Stimulated activated CD4-positive, alpha-beta T cell treated with anti-CD3 and anti-CD28 coated beads, Interleukin-15, amount 100 ng/mL, for 24 hours (primary cell): ENCODE measurements around the gene AIF1.
A peak's percentile ranks its signal among the peaks of the same experiment; 100 is the strongest.

Experiments
- DNase-seq: peaks from one replicate; pipeline ENCODE4 v3.0.0-alpha.2; 2020

AIF1 gene

DNA sequence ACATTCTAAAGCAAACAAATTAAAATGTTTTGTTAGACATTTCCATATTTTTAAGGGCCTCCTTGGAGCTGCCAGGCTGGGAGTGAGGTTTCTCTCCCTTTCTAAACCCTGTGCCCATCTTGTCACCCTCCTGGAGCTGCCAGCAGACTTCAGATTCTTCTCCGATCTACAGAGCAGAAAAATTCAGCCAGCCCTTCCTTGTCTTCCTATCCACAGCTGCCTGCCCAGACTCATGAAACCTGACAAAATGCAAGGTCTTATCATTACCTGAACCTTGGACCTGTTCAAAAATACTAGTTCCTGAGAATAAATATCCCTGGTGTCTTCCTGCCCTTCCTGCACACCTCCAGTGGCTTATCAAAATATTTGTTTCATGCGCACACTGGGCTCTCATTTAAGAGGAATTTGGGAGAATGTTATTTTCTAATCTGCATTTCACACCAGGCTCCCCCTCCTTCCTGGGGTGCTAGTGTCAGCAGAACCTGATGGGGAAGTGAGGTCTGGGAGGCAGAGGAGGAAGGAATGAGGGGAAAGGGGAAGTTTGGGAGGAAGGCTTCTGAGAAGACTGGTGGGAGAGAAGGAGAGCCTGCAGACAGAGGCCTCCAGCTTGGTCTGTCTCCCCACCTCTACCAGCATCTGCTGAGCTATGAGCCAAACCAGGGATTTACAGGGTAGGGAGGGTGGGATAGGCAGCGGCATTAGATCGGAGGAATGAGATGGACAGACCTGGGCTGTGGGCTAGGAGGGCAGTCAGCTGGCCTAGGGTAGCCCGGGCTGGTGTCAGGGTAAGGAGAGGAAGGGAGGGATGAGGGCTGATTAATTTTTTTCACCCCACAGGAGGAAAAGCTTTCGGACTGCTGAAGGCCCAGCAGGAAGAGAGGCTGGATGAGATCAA lies at the start of gene AIF1:
Gene AIF1 (plus strand): TSS at position 551 of the 895 bp plus-strand sequence. CDS start 96 bp downstream, at position 647.
- no peak for DNase-seq

DNA sequence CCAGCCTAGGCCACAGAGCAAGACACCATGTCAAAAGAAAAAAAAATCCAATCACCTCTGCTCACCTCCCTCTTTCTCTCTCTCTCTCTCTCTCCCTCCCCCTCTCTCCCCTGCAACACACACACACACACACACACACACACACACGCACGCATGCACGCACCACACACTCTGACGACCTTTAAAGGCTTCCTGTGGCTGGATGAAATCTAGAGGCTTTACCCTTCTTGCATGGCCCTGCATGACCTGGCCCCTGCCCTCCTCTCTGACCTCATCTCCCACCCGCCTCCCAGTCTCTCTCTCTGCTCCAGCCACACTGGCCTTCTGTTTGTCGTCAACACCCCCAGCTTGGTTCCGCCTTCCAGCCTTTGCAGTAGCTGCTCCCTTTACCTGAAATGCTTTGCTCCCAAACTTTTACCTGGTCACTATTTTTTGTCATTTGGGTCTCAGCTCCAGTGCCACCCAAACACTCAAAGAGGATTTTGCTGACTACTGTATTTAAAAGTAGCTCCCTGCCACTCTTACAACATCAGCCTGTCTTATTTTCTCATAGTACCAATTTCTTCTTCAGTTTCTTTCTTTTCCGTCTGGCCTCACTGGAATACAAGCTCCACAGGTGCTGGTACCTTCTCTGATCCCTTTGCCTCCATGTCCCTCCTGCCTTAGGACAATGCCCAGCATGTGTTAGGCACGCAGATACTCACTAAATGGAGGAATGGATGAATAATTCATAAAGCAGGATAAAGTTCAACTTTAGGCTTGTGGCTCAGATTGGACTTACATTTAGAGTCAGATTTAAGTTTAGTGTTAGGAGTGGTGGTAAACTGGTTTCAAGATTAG lies 47.3 kb upstream of the AIF1 start:
- peak; percentile 55 for DNase-seq

DNA sequence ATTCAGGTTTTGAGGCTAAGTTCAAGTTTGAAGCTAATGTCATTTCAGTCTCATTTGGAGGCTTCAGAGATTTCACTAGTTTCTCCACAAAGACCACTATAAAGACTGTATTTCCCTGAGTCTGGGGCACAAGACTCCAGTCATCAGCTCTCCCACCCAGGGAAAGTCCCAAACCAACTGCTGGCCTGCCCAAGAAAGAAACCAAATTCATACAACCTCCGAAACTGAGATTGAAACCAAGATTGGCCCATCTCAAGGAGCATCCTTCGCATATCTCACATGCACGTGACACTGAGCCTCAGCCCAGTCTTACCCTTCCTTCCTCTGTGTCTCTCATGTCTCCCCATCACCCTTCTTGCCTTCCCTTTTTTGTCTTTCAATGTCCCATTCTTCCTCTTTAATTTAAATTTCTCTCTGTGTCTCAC lies 46.5 kb upstream of the AIF1 start:
- peak; percentile 81 for DNase-seq

DNA sequence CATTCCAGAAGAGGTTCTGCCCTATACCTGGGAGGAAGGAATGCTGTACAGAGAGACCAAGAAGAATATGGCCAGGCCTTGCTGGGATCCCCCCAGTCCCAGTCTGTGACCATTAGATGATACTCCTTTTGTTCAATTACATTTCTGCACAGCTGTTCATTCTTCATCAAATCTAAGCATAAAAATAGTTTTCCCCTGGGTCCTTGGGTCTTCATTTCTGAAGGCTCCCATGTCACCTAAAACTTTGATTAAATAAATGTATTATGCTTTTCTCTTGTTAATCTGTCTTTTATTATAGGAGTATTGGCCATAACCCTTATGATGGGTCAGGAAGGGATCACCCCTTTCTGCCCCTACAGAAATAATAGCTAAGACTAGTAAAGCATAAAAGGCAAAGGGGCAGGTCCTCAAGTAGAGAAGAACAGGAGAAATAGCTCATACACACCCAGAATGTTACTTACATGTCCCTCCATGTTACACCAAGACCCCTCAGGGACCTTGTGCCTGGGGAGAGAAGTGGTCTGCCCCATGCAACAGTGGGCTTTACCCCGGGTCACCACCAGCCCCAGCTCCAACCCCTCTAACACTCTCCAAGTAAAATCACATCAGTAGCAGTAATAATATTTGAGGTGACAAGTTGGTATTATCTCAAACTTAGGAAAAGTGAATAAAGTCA lies 45.0 kb upstream of the AIF1 start:
- no peak for DNase-seq

DNA sequence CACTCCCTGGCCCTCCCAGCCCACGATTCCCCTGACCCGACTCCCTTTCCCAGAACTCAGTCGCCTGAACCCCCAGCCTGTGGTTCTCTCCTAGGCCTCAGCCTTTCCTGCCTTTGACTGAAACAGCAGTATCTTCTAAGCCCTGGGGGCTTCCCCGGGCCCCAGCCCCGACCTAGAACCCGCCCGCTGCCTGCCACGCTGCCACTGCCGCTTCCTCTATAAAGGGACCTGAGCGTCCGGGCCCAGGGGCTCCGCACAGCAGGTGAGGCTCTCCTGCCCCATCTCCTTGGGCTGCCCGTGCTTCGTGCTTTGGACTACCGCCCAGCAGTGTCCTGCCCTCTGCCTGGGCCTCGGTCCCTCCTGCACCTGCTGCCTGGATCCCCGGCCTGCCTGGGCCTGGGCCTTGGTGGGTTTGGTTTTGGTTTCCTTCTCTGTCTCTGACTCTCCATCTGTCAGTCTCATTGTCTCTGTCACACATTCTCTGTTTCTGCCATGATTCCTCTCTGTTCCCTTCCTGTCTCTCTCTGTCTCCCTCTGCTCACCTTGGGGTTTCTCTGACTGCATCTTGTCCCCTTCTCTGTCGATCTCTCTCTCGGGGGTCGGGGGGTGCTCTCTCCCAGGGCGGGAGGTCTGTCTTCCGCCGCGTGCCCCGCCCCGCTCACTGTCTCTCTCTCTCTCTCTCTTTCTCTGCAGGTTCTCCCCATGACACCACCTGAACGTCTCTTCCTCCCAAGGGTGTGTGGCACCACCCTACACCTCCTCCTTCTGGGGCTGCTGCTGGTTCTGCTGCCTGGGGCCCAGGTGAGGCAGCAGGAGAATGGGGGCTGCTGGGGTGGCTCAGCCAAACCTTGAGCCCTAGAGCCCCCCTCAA lies 42.8 kb upstream of the AIF1 start, which contains the start of gene LTA:
Gene LTA (plus strand): TSS at position 249 of the 871 bp plus-strand sequence. CDS start 454 bp downstream, at position 703.
- DNase-seq: peak; percentile 91

DNA sequence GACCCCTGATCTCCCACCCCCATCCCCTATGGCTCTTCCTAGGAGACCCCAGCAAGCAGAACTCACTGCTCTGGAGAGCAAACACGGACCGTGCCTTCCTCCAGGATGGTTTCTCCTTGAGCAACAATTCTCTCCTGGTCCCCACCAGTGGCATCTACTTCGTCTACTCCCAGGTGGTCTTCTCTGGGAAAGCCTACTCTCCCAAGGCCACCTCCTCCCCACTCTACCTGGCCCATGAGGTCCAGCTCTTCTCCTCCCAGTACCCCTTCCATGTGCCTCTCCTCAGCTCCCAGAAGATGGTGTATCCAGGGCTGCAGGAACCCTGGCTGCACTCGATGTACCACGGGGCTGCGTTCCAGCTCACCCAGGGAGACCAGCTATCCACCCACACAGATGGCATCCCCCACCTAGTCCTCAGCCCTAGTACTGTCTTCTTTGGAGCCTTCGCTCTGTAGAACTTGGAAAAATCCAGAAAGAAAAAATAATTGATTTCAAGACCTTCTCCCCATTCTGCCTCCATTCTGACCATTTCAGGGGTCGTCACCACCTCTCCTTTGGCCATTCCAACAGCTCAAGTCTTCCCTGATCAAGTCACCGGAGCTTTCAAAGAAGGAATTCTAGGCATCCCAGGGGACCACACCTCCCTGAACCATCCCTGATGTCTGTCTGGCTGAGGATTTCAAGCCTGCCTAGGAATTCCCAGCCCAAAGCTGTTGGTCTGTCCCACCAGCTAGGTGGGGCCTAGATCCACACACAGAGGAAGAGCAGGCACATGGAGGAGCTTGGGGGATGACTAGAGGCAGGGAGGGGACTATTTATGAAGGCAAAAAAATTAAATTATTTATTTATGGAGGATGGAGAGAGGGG lies 41.6 kb upstream of the AIF1 start:
- peak; percentile 44 for DNase-seq

DNA sequence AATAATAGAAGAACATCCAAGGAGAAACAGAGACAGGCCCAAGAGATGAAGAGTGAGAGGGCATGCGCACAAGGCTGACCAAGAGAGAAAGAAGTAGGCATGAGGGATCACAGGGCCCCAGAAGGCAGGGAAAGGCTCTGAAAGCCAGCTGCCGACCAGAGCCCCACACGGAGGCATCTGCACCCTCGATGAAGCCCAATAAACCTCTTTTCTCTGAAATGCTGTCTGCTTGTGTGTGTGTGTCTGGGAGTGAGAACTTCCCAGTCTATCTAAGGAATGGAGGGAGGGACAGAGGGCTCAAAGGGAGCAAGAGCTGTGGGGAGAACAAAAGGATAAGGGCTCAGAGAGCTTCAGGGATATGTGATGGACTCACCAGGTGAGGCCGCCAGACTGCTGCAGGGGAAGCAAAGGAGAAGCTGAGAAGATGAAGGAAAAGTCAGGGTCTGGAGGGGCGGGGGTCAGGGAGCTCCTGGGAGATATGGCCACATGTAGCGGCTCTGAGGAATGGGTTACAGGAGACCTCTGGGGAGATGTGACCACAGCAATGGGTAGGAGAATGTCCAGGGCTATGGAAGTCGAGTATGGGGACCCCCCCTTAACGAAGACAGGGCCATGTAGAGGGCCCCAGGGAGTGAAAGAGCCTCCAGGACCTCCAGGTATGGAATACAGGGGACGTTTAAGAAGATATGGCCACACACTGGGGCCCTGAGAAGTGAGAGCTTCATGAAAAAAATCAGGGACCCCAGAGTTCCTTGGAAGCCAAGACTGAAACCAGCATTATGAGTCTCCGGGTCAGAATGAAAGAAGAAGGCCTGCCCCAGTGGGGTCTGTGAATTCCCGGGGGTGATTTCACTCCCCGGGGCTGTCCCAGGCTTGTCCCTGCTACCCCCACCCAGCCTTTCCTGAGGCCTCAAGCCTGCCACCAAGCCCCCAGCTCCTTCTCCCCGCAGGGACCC lies 40.6 kb upstream of the AIF1 start:
- peak; percentile 82 for DNase-seq

DNA sequence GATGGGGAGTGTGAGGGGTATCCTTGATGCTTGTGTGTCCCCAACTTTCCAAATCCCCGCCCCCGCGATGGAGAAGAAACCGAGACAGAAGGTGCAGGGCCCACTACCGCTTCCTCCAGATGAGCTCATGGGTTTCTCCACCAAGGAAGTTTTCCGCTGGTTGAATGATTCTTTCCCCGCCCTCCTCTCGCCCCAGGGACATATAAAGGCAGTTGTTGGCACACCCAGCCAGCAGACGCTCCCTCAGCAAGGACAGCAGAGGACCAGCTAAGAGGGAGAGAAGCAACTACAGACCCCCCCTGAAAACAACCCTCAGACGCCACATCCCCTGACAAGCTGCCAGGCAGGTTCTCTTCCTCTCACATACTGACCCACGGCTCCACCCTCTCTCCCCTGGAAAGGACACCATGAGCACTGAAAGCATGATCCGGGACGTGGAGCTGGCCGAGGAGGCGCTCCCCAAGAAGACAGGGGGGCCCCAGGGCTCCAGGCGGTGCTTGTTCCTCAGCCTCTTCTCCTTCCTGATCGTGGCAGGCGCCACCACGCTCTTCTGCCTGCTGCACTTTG lies 39.6 kb upstream of the AIF1 start, which contains the start of gene TNF:
Gene TNF (plus strand): TSS at position 231 of the 567 bp plus-strand sequence. CDS start 177 bp downstream, at position 408.
- peak; percentile 96 for DNase-seq

DNA sequence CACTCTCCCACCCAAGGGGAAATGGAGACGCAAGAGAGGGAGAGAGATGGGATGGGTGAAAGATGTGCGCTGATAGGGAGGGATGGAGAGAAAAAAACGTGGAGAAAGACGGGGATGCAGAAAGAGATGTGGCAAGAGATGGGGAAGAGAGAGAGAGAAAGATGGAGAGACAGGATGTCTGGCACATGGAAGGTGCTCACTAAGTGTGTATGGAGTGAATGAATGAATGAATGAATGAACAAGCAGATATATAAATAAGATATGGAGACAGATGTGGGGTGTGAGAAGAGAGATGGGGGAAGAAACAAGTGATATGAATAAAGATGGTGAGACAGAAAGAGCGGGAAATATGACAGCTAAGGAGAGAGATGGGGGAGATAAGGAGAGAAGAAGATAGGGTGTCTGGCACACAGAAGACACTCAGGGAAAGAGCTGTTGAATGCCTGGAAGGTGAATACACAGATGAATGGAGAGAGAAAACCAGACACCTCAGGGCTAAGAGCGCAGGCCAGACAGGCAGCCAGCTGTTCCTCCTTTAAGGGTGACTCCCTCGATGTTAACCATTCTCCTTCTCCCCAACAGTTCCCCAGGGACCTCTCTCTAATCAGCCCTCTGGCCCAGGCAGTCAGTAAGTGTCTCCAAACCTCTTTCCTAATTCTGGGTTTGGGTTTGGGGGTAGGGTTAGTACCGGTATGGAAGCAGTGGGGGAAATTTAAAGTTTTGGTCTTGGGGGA lies 38.9 kb upstream of the AIF1 start:
- peak; percentile 33 for DNase-seq

DNA sequence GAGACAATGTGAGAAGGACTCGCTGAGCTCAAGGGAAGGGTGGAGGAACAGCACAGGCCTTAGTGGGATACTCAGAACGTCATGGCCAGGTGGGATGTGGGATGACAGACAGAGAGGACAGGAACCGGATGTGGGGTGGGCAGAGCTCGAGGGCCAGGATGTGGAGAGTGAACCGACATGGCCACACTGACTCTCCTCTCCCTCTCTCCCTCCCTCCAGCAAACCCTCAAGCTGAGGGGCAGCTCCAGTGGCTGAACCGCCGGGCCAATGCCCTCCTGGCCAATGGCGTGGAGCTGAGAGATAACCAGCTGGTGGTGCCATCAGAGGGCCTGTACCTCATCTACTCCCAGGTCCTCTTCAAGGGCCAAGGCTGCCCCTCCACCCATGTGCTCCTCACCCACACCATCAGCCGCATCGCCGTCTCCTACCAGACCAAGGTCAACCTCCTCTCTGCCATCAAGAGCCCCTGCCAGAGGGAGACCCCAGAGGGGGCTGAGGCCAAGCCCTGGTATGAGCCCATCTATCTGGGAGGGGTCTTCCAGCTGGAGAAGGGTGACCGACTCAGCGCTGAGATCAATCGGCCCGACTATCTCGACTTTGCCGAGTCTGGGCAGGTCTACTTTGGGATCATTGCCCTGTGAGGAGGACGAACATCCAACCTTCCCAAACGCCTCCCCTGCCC lies 38.0 kb upstream of the AIF1 start:
- DNase-seq: peak; percentile 78

DNA sequence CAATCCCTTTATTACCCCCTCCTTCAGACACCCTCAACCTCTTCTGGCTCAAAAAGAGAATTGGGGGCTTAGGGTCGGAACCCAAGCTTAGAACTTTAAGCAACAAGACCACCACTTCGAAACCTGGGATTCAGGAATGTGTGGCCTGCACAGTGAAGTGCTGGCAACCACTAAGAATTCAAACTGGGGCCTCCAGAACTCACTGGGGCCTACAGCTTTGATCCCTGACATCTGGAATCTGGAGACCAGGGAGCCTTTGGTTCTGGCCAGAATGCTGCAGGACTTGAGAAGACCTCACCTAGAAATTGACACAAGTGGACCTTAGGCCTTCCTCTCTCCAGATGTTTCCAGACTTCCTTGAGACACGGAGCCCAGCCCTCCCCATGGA lies 37.5 kb upstream of the AIF1 start:
- peak; percentile 43 for DNase-seq

DNA sequence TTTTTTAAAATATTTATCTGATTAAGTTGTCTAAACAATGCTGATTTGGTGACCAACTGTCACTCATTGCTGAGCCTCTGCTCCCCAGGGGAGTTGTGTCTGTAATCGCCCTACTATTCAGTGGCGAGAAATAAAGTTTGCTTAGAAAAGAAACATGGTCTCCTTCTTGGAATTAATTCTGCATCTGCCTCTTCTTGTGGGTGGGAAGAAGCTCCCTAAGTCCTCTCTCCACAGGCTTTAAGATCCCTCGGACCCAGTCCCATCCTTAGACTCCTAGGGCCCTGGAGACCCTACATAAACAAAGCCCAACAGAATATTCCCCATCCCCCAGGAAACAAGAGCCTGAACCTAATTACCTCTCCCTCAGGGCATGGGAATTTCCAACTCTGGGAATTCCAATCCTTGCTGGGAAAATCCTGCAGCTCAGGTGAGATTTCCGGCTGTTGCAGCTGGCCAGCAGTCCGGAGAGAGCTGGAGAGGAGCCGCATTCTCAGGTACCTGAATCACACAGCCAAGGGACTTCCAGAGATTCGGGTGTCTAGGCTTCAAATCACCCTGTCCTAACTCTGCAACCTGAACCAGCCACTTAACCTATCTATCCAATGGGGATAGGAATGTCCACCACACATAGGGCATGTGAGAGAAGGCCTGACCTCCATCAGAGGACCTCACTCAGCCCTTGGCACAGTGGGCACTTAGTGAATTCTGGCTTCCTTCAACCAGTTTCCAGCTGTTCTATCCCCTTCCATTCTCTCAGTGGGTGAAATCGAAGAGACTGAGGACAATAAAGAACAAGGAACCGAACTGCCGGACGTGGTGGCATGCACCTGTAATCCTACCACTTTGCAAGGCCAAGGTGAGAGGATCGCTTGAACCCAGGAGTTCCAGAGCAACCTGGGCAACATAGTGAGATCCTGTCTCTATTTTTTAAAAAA lies 36.6 kb upstream of the AIF1 start:
- peak; percentile 63 for DNase-seq

DNA sequence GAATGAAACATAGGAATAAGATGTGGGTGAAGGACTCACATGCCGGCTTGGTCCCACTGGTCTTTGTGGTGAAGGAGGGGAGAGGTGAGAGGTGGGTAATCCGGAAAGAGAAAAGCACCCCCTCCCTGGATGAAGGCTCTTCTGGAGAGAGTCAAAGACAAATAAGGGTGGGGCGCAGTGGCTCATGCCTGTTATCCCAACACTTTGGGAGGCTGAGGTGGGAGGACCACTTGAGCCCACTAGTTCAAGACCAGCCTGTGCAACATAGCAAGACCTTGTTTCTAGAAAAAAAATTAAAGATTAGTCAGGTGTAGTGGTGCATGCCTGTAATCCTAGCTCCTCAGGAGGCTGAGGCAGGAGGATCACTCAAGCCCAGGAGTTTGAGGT lies 35.9 kb upstream of the AIF1 start:
- DNase-seq: peak; percentile 62

DNA sequence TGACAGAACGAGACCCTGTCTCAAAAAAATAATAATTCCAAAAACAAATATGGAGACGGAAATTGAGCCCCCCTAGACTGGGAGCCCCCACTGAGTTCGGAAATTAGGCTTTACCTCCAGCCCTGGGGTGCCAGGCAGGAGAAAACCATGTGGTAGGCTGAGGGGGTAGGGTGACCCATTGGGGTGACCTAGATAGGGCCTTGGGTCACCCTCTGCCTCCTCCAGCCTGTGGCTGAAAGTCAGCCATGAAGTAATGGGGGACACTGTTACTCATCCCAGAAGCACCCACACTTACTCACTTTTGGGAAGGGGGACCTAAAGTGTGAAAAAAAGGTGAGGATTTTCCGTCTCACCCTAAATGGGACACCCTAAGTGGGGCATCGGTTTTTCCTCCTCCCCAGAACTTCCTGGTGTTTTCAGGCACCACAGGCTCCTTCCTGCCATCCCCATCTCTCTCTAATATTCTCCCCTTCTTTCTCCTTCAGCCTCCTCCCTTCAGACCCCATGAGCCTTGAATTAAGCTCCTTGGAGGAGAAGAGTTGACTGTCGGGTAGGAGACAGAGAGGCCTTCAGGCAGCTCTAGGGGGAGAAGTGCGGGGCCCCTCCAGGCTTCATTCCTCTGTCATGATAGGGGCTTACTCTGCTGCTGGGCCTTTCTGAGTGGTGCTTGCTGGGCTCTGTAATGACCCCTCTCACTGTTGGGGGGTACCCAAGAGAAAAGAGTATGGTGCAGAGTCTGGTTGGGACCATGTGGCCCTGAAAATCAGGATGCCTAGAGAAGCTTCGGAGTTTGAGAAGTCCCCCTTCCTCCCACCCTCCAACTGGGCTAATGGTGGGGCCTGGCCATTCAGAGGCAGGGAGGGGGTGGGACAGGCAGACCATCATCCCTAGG lies 35.2 kb upstream of the AIF1 start:
- DNase-seq: peak; percentile 69

DNA sequence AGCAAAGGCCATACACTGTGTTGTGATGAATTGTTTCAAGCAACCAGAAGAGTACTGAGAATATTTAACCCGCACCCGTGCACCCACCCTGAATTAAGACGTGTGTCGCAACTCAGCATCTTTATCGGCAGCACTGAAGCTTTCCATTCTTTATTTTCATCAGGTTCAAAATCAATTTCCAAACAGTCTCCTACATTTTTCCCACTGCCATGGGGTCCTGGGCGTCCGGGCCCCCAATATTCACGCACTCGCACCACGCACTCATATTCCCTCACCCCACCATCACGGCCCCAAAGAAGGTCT lies 34.6 kb upstream of the AIF1 start:
- DNase-seq: no peak
